ENCODE data around the gene TRMT2A.
"Not testable (repeated sequence)": the region's sequence is repeated elsewhere in the genome, so short reads cannot be mapped to it uniquely, and the experiment has no call there.

The TRMT2A gene, protein sequence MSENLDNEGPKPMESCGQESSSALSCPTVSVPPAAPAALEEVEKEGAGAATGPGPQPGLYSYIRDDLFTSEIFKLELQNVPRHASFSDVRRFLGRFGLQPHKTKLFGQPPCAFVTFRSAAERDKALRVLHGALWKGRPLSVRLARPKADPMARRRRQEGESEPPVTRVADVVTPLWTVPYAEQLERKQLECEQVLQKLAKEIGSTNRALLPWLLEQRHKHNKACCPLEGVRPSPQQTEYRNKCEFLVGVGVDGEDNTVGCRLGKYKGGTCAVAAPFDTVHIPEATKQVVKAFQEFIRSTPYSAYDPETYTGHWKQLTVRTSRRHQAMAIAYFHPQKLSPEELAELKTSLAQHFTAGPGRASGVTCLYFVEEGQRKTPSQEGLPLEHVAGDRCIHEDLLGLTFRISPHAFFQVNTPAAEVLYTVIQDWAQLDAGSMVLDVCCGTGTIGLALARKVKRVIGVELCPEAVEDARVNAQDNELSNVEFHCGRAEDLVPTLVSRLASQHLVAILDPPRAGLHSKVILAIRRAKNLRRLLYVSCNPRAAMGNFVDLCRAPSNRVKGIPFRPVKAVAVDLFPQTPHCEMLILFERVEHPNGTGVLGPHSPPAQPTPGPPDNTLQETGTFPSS

DNA sequence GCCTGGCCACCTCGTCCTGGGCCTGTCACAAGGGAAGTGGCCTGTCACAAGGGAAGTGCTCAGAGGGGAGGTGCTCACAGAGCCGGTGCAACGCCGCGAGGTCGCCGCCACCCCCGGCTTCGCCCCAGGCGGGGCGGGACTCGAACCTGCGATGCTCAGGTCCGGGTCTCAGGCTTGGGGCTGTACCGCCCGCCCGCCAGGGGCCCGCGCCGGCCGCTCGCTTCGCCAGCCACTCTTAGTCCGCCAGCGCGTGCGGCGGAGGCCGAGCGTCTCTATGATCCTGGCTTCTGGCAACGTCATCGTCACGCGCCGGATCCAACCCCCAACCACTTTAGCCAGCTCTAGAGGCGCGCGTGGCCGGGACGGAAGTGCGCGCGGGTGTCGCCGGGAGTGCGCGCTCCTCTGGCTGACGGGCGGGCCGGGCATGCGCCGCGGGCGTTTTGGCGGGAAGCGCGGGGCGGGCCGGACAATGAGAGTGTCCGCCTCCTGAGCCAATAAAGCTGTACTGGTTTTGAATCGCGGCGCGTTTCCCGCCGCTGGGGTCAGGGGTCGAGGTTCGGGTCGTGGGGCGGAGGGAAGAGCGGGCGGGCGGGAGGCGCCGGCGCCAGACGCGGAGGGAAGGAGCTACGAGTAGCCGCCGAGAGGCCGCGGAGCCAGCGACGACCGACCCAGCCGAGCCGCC is at the start of gene TRMT2A:
Gene TRMT2A, minus strand, starts transcription at position 276 of the 682 bp plus-strand sequence. CDS start 320 bp downstream, outside the sequence.
- peak; percentile 100 for DNase-seq

DNA sequence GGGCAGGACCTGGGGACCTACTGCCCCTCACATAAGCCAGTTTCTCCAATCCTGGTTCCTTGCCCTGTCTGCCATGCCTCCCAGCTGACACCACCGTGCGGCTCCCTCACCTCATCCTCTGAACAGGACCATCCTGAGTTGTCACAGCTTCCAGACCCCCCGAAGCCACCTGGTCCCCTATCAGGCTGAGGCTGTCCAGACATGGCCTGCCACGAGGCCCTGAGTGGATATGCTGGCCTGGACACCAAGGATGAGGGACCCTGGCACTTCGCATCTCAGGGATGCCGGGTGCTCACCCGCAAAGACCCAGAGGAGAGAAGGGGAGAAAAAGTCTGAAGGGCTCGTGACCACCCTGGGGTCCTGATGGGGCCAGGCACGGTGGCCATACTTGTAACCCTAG is 49.7 kb upstream of the TRMT2A start:
- DNase-seq: no peak

DNA sequence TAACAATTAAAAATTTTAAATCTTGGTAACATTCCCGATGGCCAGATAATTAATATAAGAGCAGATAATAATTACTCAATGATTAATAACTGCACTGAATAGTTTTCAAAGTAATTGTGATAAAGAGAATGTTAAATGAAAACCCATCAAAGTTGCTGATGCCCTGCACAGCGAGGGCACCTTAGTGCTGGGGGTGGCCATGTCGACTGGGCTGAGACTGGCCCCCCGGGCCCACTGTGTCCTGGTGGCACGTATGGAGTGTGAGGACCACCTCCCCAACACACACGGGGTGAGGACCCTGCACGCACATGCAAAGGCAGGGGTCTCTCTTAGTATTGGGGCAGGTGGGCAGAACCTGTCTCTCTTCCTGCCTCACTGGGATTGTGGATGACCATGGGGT is 48.9 kb upstream of the TRMT2A start:
- DNase-seq: no peak

DNA sequence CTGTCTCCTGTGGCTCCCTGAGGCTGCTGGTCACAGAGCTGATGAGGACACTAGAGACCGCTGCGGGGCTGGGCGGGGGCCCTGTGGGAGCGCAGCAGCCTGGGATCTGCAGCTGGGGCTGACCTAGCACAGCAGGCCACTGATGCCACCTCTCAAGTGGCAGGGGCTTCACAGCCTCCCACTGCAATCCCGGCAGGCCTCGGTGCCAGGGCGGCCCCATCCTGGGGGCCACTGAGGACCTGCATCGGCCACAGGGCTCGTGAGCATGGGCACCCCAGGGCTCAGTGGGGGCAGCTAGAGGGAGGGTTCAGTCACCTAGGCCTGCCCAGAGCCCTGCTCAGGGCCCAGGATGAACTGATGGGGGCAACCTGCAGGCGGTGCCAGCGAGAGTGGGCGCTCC is 48.4 kb upstream of the TRMT2A start:
- no peak for DNase-seq

DNA sequence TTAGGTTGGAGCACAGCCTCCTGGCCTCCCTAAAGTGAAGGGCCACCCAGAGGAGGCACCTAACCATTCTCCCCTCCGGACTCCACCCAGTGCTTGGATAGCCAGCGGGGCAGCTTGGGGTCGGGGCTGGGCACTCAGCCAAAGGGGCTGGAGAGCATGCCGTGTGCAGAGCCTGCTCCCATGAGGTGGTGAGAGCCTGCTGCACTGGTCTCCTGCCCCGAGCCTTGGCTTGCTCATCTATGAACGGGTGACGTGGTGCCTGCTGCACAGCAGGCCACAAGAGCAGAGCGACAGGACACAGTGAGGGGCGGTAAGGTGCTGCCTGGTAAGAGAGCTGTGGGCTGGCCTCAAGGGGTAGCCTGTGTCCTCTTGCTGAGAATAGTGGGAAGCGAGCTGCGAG is 47.8 kb upstream of the TRMT2A start:
- no peak for DNase-seq

DNA sequence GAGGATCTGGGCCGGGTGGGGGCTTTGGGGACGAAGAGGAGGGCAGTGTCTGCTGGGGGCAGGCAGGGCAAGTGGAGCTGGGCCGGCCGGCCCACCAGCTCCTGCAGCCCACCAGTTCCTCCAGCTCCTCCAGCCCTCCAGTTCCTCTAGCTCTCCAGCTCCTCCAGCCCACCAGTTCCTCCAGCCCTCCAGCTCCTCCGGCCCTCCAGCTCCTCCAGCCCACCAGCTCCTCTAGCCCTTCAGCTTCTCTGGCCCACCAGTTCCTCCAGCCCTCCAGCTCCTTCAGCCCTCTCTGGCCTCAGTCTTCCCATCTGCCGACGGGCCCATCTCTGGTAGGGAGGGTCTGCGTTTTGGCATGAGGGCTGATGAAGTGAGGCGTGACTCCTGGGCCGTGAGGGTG is 43.0 kb upstream of the TRMT2A start:
- DNase-seq: no peak

DNA sequence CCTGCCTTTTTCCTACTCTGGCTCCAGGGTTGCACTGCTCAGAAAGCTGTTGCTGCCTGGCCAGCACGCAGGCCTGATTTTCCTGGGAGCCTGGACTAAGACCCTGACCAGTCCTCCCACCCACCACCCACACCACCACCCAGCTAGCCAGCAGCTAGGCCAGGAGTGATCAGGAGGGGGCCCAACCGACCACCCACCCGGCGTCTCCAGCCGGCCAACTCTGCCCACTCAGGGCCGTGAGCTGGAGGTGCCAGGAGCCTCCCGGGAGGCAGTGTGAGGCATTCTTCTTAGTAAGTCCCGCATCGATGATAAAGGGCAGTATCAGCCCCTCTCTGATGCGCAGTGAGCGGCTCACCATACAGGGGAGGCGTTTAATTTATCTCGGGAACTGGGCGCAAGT is 42.5 kb upstream of the TRMT2A start:
- DNase-seq: not testable (repeated sequence)

DNA sequence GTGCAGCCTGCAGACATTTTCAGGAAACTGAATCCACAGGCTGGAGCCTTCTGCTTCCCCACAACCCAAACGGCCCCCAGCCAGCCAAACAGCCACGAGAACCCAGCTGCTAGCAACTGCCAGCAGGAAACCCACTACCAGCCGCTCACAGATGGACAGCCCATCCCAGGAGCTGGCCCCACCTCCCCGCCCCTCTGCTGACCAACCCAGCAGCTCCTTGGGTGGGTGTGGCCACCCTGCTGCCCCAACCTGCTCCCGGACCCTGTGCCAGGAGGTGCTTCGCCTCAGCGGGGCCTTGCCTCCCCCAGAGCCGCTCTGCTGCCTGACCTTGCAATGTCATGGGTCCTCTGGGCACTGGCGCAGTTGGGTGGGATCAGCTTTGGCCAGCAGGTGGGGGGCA is 42.0 kb upstream of the TRMT2A start:
- DNase-seq: no peak

DNA sequence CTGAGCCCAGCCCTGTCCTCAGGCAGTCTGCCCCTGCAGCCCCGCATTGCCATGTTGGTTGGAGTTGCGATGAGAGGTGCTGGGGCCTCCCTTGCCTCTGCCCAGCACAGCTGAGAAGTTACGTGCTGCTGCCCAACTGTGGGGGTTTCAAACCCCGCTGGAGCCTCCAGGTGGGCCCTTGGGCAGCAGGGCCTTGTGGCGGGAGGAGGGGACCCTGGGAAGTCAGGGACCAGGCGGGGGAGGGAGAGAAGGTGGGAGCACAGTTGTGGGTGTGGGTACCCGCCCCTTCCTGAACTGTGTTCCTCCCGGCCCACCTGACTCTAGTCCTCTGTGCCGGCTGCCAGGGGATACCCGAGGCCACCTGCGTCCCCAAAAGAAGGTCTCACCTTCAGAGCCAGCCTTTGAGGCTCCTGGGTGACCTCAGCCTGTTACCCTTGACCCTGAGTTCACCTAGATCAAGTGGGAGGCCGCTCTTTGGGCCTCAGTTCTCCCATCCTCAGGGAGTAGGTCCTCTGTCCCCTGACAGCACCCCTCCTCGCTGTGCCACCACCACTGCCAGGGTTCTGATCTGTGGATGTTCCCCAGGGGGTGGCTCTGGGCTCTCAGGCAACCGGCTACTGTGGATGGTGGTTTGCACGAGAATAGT is 41.5 kb upstream of the TRMT2A start:
- DNase-seq: no peak

DNA sequence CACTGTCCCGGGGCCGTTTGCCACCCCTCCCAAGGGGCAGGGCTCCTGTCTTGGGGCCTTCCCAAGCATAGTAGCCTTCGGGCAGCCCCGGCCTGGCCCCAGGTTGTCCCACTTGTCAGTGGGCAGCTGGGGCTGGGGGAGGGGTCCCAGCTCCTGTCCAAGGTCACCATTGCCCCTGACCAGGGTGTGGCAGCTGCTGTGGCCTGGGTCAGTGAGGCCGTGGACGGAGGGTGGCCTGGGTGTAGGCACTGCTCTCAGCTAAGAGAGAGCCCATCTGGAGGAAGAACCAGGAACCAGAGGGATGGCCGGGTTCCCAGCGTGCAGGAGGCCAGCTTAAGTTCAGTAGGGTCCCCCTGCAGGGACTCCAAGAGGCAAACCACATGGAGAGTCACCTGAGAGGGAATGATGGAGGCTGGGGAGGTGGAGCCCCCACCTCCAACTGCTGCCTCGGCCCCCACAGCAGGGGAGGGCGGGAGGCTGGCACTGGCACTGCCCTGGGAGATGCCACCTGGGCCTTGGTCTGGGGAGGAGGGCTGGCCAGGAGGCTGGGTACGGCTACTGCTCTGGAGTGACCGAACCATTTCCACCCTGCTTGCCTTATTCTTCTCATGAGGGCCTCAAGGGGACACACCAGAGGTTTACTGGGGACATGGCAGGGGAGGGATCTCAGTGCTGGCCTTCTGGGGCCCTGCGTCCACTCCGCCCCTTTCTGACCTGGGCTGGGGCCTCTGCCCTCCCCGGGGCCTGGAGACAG is 40.6 kb upstream of the TRMT2A start:
- DNase-seq: no peak

DNA sequence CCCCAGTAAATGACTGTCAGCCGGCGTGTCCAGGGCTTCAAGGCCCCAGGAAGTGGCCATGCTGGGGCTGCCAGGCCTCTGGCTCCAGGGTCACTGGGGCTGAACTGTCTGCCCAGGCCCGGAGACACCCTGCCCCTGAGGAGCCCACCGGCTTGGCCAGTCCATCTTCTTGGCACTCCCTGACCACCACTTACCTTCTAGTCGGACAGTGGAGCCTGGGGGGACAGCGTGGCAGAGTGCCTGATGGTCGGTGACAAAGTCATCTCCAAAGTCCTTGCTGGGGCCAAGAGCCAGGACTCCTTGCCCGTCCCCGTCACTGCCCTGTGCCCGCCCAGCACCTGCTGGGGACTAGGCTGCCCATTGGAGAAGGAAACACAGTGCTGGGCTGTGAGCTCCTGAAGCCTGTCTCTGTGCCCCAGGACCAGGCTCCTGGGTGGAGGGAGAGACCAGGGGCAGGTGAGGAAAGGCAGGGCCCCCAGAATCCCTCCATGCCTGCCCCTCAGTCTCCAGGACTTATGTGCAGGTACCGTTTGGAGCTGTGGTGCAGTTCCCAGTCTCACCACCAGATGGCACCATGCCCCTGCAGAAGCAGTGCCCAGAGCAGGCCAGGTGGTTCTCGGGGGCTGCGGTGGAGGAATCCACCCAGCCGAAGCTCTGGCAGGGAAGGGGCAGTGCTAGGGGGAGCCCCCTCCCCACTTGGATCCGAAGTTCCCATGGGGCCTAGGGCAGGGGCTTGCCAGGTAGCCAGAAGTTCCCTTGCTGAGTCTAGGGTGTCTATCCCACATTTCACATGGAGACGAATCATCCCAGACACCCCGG is 39.8 kb upstream of the TRMT2A start:
- peak; percentile 93 for DNase-seq

DNA sequence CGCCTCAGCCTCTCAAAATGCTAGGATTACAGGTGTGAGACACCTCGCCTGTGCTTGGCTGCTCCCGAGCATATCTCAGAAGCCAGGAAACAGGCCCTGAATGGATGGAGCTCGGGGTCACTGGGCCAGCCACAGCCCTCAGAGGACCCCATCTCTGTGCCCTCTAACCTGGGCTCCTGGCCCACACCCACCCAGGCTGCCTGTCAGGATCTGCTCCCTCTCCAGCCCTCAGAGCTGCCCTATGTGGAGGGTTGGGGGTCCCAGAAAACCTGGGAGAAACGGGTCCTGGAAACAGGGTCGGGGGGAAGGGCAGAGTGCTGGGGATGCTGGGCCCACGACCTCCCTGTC is 39.0 kb upstream of the TRMT2A start:
- DNase-seq: no peak

DNA sequence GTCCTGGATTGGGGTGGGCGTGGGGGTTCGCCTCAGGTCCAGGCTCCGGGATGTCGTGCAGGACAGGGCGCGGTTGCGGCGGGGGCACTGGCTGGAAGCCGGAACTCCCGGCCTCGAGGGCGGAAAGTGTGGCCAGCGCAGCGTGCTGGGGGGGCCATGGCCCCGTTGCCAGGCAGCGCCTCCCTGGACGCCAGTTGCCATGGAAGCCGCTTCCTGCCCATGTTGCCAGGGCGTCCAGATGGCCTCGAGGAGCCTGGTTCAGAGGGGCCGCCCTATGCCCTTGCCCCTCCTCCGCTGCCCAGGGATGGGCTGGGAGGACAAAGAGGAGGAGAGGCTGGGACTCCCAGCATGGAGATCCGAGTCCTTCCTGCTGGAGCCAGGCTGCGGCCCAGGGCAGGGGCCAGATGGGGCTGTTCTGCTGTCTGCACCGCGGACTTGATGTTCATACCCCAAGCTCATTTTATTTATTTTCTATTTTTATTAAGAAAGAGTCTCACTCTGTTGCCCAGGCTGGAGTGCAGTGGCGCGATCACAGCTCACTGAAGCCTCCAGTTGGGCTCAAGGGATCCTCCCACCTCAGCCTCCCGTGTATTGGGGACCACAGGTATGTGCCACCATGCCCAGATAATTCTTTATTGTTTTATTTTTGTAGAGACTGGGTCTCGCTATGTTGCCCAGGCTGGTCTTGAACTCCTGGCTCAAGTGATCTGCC is 38.5 kb upstream of the TRMT2A start:
- no peak for DNase-seq

DNA sequence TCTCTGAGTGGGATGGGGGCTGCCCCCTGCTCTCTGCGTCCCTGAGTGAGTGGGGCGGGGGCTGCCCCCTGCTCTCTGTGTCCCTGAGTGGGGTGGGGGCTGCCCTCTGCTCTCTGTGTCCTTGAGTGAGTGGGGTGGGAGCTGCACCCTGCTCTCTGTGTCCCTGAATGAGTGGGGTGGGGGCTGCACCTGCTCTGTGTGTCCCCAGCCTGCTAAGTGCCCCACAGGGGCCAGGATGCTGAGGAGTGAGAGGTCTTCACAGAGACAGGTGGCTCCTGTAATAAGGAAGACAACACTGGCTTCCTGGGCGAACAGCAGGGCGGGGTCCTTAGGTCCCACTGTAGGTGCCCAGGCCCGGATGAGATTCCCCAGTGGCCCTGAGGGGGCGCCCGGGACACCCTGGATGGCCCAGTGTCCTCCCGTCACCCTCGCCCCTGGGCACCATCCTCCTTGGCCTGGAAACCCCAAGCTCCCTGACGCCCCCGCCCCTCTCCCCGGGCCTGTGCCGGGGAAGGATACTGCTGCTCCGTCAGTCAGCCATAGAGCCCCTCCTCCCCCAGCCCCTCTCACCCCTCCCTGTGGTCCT is 37.7 kb upstream of the TRMT2A start:
- no peak for DNase-seq

DNA sequence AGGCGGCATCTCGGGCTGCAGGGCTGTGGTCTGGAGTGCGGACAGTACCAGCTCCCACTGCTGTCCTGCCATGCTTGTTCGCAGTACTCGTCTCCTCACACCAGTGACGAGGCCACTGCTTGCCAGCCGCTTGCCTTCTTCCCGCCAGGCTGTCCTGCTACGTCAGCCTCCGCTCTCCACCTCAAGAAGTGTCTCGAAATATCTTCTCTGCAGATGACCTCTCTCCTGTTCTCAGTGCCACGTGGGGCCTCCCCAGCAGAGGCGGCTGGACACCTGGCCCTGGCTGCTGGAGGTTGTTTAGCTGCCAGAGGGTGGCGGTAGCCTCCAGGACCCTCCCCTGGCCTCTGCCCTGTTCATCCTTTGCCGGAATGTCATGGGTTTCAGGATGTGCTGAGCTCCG is 36.9 kb upstream of the TRMT2A start:
- no peak for DNase-seq

DNA sequence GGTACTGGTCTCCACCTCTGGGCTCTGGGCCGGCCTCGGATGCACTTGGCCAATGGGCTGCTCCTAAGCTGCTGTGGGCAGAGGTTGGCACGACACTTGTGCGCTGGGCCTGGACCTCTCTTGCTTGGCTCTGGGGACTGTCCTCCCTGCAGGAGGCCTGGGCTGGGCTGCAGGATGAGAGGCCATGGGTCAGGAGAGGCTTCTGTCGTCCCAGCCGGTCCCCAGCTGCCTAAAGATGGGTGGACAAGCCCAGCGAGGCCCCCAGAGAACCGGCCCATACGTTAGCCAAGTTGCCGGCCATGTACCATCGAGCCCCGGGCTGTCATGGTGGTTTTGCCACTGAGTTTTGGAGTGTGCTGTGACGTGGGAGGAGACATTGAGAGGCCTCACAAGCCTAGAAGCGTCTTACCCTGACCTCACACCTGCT is 35.5 kb upstream of the TRMT2A start:
- no peak for DNase-seq

DNA sequence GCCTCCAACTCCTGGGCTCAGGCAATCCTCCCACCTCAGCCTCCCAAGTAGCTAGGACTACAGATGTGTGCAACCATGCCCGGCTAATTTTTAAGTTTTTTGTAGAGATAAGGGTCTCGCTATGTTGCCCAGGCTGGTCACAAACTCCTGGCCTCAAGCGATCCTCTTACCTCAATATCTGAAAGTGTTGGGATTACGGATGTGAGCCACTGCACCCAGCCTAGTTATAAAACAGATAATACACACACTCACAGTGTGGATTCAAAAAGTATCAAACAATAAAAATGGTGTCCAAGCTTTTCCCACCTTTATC is 34.2 kb upstream of the TRMT2A start:
- DNase-seq: no peak

DNA sequence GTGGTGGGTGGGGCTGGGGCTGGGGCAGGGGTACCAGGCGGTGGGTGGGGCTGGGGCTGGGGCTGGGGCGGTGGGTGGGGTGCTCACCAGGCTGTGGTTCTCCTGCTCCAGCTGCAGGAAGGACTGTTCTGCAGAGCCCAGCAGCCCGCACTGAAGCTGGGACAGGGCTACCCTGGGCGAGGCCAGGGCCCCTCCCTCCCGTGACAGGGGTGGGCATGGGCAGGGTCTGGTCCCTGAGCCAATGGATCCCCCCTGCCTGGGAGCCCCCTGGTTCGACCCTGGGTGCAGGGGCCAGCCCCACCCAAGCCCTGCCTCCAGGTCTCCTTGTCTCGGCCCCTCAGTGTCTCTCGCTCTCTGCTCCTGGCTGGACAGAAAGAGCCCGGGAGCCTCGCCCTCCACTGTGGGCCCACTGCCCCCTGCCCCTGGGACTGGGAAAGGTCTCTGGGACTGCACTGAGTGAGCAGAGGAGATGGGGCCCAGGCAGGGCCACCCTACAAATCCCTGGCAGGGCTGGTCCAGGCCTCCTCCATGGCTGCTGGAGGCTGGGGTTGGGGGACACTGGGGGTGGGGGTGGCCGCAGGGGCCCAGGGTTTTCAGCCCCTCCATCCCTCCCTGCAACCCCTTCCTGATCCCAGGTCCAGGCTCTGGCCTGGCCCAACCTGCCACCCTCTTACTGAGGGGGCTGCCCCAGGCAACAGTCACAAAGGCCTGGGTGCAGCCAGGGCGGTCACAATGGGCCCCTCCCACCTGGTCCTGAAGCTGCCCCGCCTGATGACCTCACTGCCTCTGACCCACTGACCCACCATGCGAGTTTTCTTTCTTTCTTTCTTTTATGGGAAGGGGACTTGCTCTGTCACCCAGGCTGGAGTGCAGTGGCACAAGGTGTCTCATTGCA is 33.6 kb upstream of the TRMT2A start, which contains the start of gene CCDC188:
Gene CCDC188, minus strand, starts transcription at position 675 of the 895 bp plus-strand sequence. Its CDS starts 69 bp downstream, at position 606.
- DNase-seq: no peak
